Fibroblast of mammary gland (primary cell): ENCODE results near the gene TBC1D14.
"Not testable (repeated sequence)": the region's sequence is repeated elsewhere in the genome, so short reads cannot be mapped to it uniquely, and the experiment has no call there.

Experiments
- DNase-seq: peaks from one replicate; pipeline ENCODE4 v3.0.0-alpha.2; 2010; ENCODE audit warnings: low read depth
- H3K4me3 ChIP-seq: 2 replicates; pipeline ENCODE4 v1.5.1; 2011; ENCODE audit warnings: low read depth, mild to moderate bottlenecking, low read length, moderate library complexity; ENCODE audit not compliant: control insufficient read depth
- CTCF ChIP-seq: conservative IDR thresholded peaks from 2 replicates; pipeline ENCODE4 v1.5.1; 2011; ENCODE audit warnings: low read depth, low read length, inconsistent platforms; ENCODE audit not compliant: control insufficient read depth, insufficient read depth

The TBC1D14 gene

GRCh38 chr4:6901669-6902317 is 7.8 kb upstream of the TBC1D14 start:
- no peak for DNase-seq
- H3K4me3 ChIP-seq = no peak overlapping the region
- TF ChIP-seq CTCF = no peak

GRCh38 chr4:6902318-6903042 is 7.1 kb upstream of the TBC1D14 start:
- TF ChIP-seq CTCF = no peak
- no peak for DNase-seq
- no peak overlapping the region for H3K4me3 ChIP-seq

- no peak overlapping the region for H3K4me3 ChIP-seq
- TF ChIP-seq CTCF = no peak
- no peak for DNase-seq
Observed at GRCh38 chr4:6905516-6906445, 3.8 kb upstream of the TBC1D14 start.

GRCh38 chr4:6906486-6906885 is 3.1 kb upstream of the TBC1D14 start:
- DNase-seq, H3K4me3 ChIP-seq: not testable (repeated sequence)

- TF ChIP-seq CTCF = peak; percentile 42
- H3K4me3 ChIP-seq = no peak overlapping the region
- peak; percentile 36 for DNase-seq
Observed at GRCh38 chr4:6907658-6908191, 1.9 kb upstream of the TBC1D14 start.

- peak overlapping the region; percentile 57 for H3K4me3 ChIP-seq
- DNase-seq = peak; percentile 39
- TF ChIP-seq CTCF = no peak
Observed at GRCh38 chr4:6908432-6909112, 1.1 kb upstream of the TBC1D14 start.

- no peak for TF ChIP-seq CTCF
- DNase-seq = no peak
- H3K4me3 ChIP-seq = peak overlapping the region; percentile 46
Observed at GRCh38 chr4:6909970-6910339, 329 bp downstream of the TBC1D14 start.
